H9 (cell line): ENCODE measurements around the gene PRR7. TPM values are rescaled to one million over a fixed set of nuclear protein-coding genes. Genes with fewer than 3 reads are reported as not detected.

ENCODE experiments used
- DNase-seq: peaks from one replicate; pipeline ENCODE4 v3.0.0-alpha.2; 2017
- H2AFZ ChIP-seq: one replicate; pipeline ENCODE4 v1.6.1; 2013; ENCODE audit warnings: mild to moderate bottlenecking, low read length, control low read depth, moderate library complexity
- H2AK5ac ChIP-seq: 2 replicates; pipeline ENCODE4 v1.6.1; 2013; ENCODE audit warnings: low read length, control low read depth, mixed read lengths; ENCODE audit not compliant: insufficient read length
- H2BK120ac ChIP-seq: one replicate; pipeline ENCODE4 v1.6.1; 2013; ENCODE audit warnings: low read depth, mild to moderate bottlenecking, low read length, control low read depth, inconsistent platforms; ENCODE audit not compliant: poor library complexity, severe bottlenecking
- H2BK12ac ChIP-seq: 2 replicates; pipeline ENCODE4 v1.6.1; 2013; ENCODE audit warnings: low read length, control low read depth, mixed read lengths, low read depth; ENCODE audit not compliant: insufficient read length
- H2BK15ac ChIP-seq: 2 replicates; pipeline ENCODE4 v1.6.1; 2013; ENCODE audit warnings: low read depth, low read length, control low read depth
- H2BK20ac ChIP-seq: one replicate; pipeline ENCODE4 v1.6.1; 2013; ENCODE audit warnings: low read depth, mild to moderate bottlenecking, low read length, control low read depth, inconsistent platforms; ENCODE audit not compliant: poor library complexity, severe bottlenecking
- H2BK5ac ChIP-seq: 2 replicates; pipeline ENCODE4 v1.6.1; 2013; ENCODE audit warnings: low read length, control low read depth, mixed read lengths; ENCODE audit not compliant: insufficient read length
- H3K14ac ChIP-seq: 2 replicates; pipeline ENCODE4 v1.6.1; 2013; ENCODE audit warnings: low read length, control low read depth; ENCODE audit not compliant: insufficient read depth
- H3K18ac ChIP-seq: 2 replicates; pipeline ENCODE4 v1.6.1; 2013; ENCODE audit warnings: low read depth, mild to moderate bottlenecking, mixed read lengths, low read length, control low read depth; ENCODE audit not compliant: insufficient read length
- H3K23ac ChIP-seq: 2 replicates; pipeline ENCODE4 v1.6.1; 2013; ENCODE audit warnings: low read length, control low read depth, mixed read lengths, low read depth; ENCODE audit not compliant: insufficient read length
- H3K23me2 ChIP-seq: 2 replicates; pipeline ENCODE4 v1.6.1; 2013; ENCODE audit warnings: low read depth, mild to moderate bottlenecking, mixed read lengths, low read length, control low read depth; ENCODE audit not compliant: insufficient read length, poor library complexity, severe bottlenecking
- H3K27ac ChIP-seq: 2 replicates; pipeline ENCODE4 v1.5.1; 2013; ENCODE audit warnings: low read length, control low read depth, mixed read lengths, low read depth; ENCODE audit not compliant: insufficient read length
- H3K27me3 ChIP-seq: 2 replicates; pipeline ENCODE4 v1.6.1; 2013; ENCODE audit warnings: low read length, control low read depth, inconsistent platforms; ENCODE audit not compliant: insufficient read depth
- H3K4ac ChIP-seq: 2 replicates; pipeline ENCODE4 v1.6.1; 2013; ENCODE audit warnings: low read depth, mild to moderate bottlenecking, control low read depth, inconsistent platforms, low read length, moderate library complexity
- H3K4me1 ChIP-seq: 2 replicates; pipeline ENCODE4 v1.6.1; 2013; ENCODE audit warnings: low read length, control low read depth, inconsistent platforms; ENCODE audit not compliant: insufficient read depth
- H3K4me2 ChIP-seq: 2 replicates; pipeline ENCODE4 v1.6.1; 2013; ENCODE audit warnings: low read length, control low read depth, mixed read lengths; ENCODE audit not compliant: insufficient read length, insufficient read depth
- H3K56ac ChIP-seq: 2 replicates; pipeline ENCODE4 v1.6.1; 2013; ENCODE audit warnings: low read depth, mild to moderate bottlenecking, mixed read lengths, low read length, control low read depth; ENCODE audit not compliant: insufficient read length
- H3K79me1 ChIP-seq: 2 replicates; pipeline ENCODE4 v1.6.1; 2013; ENCODE audit warnings: low read depth, mild to moderate bottlenecking, moderate library complexity, low read length, control low read depth, inconsistent platforms; ENCODE audit not compliant: insufficient read depth, poor library complexity, severe bottlenecking
- H3K79me2 ChIP-seq: 2 replicates; pipeline ENCODE4 v1.6.1; 2013; ENCODE audit warnings: low read length, control low read depth, inconsistent platforms; ENCODE audit not compliant: insufficient read depth
- H3K9ac ChIP-seq: 2 replicates; pipeline ENCODE4 v1.6.1; 2013; ENCODE audit warnings: low read length, control low read depth, mixed read lengths; ENCODE audit not compliant: insufficient read length; ENCODE audit errors: extremely low read depth
- H3K9me3 ChIP-seq: one replicate; pipeline ENCODE4 v1.6.1; 2013; ENCODE audit warnings: low read depth, low read length, inconsistent platforms; ENCODE audit not compliant: control insufficient read depth
- H3T11ph ChIP-seq: one replicate; pipeline ENCODE4 v1.6.1; 2013; ENCODE audit warnings: mild to moderate bottlenecking, low read length, control low read depth, inconsistent platforms
- H4K20me1 ChIP-seq: one replicate; pipeline ENCODE4 v1.6.1; 2013; ENCODE audit not compliant: control insufficient read depth, insufficient read length, insufficient read depth
- H4K5ac ChIP-seq: 2 replicates; pipeline ENCODE4 v1.6.1; 2013; ENCODE audit warnings: low read depth, mild to moderate bottlenecking, mixed read lengths, low read length, control low read depth; ENCODE audit not compliant: insufficient read length
- H4K8ac ChIP-seq: replicated peaks from 2 replicates; pipeline ENCODE4 v1.6.1; 2013; ENCODE audit warnings: low read length, control low read depth, mixed read lengths, low read depth; ENCODE audit not compliant: insufficient read length
- H4K91ac ChIP-seq: 2 replicates; pipeline ENCODE4 v1.6.1; 2013; ENCODE audit warnings: low read depth, mild to moderate bottlenecking, moderate library complexity, mixed read lengths, low read length, control low read depth; ENCODE audit not compliant: insufficient read length
- H3K27ac Mint-ChIP-seq, 3 experiments: 2 replicates in 2 of 3; 3 replicates in 1 of 3; pipeline ENCODE4 v1.8.0; 2020 to 2021; ENCODE audit warnings: mixed read lengths in 3 of 3, mild to moderate bottlenecking in 1 of 3, moderate library complexity in 1 of 3
- H3K27me3 Mint-ChIP-seq: 2 replicates; pipeline ENCODE4 v1.8.0; 2021; ENCODE audit warnings: low read depth, mild to moderate bottlenecking, moderate library complexity, mixed read lengths
- H3K36me3 Mint-ChIP-seq, 3 experiments: 2 replicates in 2 of 3; 3 replicates in 1 of 3; pipeline ENCODE4 v1.8.0; 2020 to 2021; ENCODE audit warnings: low read depth in 3 of 3, mixed read lengths in 3 of 3; ENCODE audit not compliant: insufficient read depth in 1 of 3
- H3K4me1 Mint-ChIP-seq, 2 experiments: 2 replicates each; pipeline ENCODE4 v1.8.0; 2020; ENCODE audit warnings: mixed read lengths in 2 of 2
- H3K4me3 Mint-ChIP-seq, 2 experiments: 2 replicates in 1 of 2; 3 replicates in 1 of 2; pipeline ENCODE4 v1.8.0; 2020 to 2021; ENCODE audit warnings: mild to moderate bottlenecking in 2 of 2, mixed read lengths in 2 of 2, moderate library complexity in 1 of 2
- H3K9me3 Mint-ChIP-seq, 2 experiments: 2 replicates in 1 of 2; 3 replicates in 1 of 2; pipeline ENCODE4 v1.8.0; 2020; ENCODE audit warnings: mild to moderate bottlenecking in 2 of 2, mixed read lengths in 2 of 2, moderate library complexity in 1 of 2
- WGBS: extraction: QIAGEN DNeasy Blood & Tissue Kit; methylation state at CpG from one replicate; pipeline ENCODE4 v1.1.7; 2013; ENCODE audit warnings: missing lambda C conversion rate, low lambda C conversion rate, mixed read lengths; ENCODE audit not compliant: insufficient read length; ENCODE audit errors: extremely low coverage; 5-methylcytosine and 5-hydroxymethylcytosine counted together
- total RNA-seq: library from RNA; stranded (reverse); gene quantifications from 2 replicates; pipeline ENCODE4 v1.2.1, GENCODE V29; 2021
- TF ChIP-seq, protein P1 (sequence below): fragments of 200-600 bp; sonication (generic); conservative IDR thresholded peaks from 3 replicates; pipeline ENCODE4 v1.8.0; 2021; ENCODE audit warnings: antibody characterized with exemption, mild to moderate bottlenecking

The PRR7 gene
- total RNA-seq, 1 experiment from 2014 or later = 9.6 TPM

DNA sequence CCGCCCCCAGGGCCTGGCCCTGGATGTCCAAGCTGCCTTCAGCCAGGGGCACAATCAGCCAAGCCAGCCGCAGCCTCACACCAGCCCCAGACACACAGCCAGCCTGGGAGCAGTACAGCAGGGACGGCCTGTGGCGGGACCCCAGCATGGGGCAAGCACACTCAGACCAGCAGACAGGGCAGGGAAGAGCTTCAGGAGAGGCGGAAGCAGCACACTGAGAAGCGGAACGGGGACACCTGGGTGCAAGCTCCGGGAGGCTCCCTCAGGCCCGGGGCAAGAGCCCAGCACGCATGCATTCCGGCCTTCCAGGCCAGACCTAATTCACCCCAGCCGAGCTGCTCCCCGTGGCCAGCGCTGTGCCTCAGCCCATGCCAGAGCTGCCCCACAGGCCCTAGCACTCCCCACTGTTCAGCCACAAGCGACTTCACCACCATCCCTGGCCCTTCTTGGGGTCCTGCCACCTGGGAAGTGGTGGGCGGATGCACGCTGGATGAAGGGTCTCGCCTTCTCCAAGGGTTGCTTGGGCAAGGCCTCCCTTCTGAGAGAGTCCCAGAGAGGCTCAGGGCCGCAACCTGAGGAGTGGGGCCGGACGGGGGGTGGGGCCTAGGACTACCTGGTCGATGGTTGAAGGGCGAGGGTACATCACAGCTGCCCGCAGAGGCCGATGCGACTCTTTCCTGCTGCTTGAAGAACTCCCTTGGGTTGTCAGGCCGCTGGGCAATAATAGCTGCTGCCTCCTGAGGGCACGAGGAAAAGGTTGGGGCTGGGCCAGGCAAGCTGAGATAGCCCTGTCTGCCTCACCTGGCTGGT lies 13.4 kb downstream of the PRR7 start:
- WGBS = no CpG with 5 or more reads among the region's 28 CpGs
- no peaks in the 10 kb centered on the region for H3K4me1 ChIP-seq
- no peak overlapping the region for H4K8ac ChIP-seq
- no peak for DNase-seq
- H2AK5ac ChIP-seq = no peak overlapping the region
- H4K20me1 ChIP-seq = no peaks in the 10 kb centered on the region
- no peak overlapping the region for H3K23ac ChIP-seq
- no peak overlapping the region for H3K14ac ChIP-seq
- no peak overlapping the region for H3K4me2 ChIP-seq
- H3K4me3 Mint-ChIP-seq = no peak overlapping the region
- no peak overlapping the region for H2BK5ac ChIP-seq
- H3K4me1 Mint-ChIP-seq = peaks cover 6 to 11% of the 10 kb centered on the region in 2 experiments
- no peak overlapping the region for H2BK20ac ChIP-seq
- no peak overlapping the region for H2BK12ac ChIP-seq
- peak overlapping the region in 1 of 3 experiments; percentile 89; a peak in 2 of 7 replicates for H3K27ac Mint-ChIP-seq
- H3K56ac ChIP-seq = no peak overlapping the region
- peaks cover 6% of the 10 kb centered on the region for H3K23me2 ChIP-seq
- H3K18ac ChIP-seq = no peak overlapping the region
- TF ChIP-seq, protein P1, sequence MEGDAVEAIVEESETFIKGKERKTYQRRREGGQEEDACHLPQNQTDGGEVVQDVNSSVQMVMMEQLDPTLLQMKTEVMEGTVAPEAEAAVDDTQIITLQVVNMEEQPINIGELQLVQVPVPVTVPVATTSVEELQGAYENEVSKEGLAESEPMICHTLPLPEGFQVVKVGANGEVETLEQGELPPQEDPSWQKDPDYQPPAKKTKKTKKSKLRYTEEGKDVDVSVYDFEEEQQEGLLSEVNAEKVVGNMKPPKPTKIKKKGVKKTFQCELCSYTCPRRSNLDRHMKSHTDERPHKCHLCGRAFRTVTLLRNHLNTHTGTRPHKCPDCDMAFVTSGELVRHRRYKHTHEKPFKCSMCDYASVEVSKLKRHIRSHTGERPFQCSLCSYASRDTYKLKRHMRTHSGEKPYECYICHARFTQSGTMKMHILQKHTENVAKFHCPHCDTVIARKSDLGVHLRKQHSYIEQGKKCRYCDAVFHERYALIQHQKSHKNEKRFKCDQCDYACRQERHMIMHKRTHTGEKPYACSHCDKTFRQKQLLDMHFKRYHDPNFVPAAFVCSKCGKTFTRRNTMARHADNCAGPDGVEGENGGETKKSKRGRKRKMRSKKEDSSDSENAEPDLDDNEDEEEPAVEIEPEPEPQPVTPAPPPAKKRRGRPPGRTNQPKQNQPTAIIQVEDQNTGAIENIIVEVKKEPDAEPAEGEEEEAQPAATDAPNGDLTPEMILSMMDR = no peak
- no peaks in the 10 kb centered on the region for H3K79me1 ChIP-seq
- H4K5ac ChIP-seq = no peak overlapping the region
- H3T11ph ChIP-seq = no peak overlapping the region
- H3K36me3 Mint-ChIP-seq = peaks cover 37 to 64% (median 63%) of the 10 kb centered on the region in 3 experiments
- H3K9ac ChIP-seq = no peak overlapping the region
- H3K27me3 ChIP-seq = no peaks in the 10 kb centered on the region
- H3K79me2 ChIP-seq = no peaks in the 10 kb centered on the region
- H3K9me3 ChIP-seq = no peaks in the 10 kb centered on the region
- H2AFZ ChIP-seq = no peak overlapping the region
- no peak overlapping the region for H2BK120ac ChIP-seq
- H3K9me3 Mint-ChIP-seq = no peaks in the 10 kb centered on the region; a peak in 1 of 5 replicates
- H3K27ac ChIP-seq = no peak overlapping the region
- no peak overlapping the region for H2BK15ac ChIP-seq
- H3K27me3 Mint-ChIP-seq = no peaks in the 10 kb centered on the region; the same call in 1 of the 2 replicates
- no peak overlapping the region for H3K4ac ChIP-seq
- H4K91ac ChIP-seq = no peak overlapping the region
